VCaP (cell line): ENCODE data around the gene PEAK1.
"Not testable (repeated sequence)": the region's sequence is repeated elsewhere in the genome, so short reads cannot be mapped to it uniquely, and the experiment has no call there.

Experiments
- H3K27ac ChIP-seq: fragments of 450-650 bp; 2 replicates; pipeline ENCODE4 v1.5.1; 2017
- CTCF ChIP-seq: fragments of 450-650 bp; conservative IDR thresholded peaks from 2 replicates; pipeline ENCODE4 v1.5.1; 2017; ENCODE audit warnings: mild to moderate bottlenecking, moderate library complexity

Gene PEAK1

GRCh38 chr15:77181305-77182074 lies 238.4 kb downstream of the PEAK1 start:
- no peak overlapping the region for H3K27ac ChIP-seq

GRCh38 chr15:77180757-77181156 lies 239.1 kb downstream of the PEAK1 start:
- TF ChIP-seq CTCF: no peak
- no peak overlapping the region for H3K27ac ChIP-seq

More at GRCh38 chr15:77181305-77182074, 238.4 kb downstream of the PEAK1 start:
- TF ChIP-seq CTCF: no peak

DNA sequence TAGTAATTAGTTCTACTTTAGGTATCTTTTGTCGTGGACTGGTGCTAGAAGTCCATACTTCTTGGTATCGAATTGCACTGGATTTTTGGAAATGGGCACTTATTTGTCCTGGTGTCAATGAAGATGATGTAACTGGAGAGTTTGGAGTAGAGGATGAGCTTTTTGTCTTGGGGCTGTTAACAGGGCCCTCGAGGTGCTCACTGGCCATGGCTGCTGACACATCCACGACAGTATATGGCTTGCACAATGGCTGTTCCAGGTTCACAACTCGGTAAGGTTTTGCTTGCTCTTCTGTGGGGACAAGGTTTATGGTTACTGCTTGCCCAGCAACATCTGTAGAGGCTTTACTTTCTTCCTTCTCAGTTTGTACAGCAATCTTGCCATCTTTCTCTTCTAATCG lies 239.6 kb downstream of the PEAK1 start:
- no peak overlapping the region for H3K27ac ChIP-seq
- no peak for TF ChIP-seq CTCF

- H3K27ac ChIP-seq: no peak overlapping the region
- no peak for TF ChIP-seq CTCF
Observed at GRCh38 chr15:77179541-77179998, 240.3 kb downstream of the PEAK1 start.

GRCh38 chr15:77178411-77178810 lies 241.5 kb downstream of the PEAK1 start:
- TF ChIP-seq CTCF: no peak
- H3K27ac ChIP-seq: no peak overlapping the region

DNA sequence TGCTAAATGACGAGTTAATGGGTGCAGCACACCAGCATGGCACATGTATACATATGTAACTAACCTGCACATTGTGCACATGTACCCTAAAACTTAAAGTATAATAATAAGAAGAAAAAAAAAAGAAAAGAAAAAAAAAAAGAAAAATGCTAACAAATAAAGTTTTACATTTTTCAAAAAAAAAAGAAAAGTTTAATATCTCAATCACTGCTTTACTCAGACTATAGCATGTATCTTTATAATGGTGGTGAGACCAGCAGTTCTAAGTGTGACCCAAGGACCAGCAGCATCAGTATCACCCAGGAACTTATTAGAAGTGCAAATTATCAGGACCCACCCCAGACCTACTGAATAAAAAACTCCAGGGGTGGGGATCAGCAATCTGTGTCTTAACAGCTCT lies 243.8 kb downstream of the PEAK1 start:
- not testable (repeated sequence) for H3K27ac ChIP-seq

DNA sequence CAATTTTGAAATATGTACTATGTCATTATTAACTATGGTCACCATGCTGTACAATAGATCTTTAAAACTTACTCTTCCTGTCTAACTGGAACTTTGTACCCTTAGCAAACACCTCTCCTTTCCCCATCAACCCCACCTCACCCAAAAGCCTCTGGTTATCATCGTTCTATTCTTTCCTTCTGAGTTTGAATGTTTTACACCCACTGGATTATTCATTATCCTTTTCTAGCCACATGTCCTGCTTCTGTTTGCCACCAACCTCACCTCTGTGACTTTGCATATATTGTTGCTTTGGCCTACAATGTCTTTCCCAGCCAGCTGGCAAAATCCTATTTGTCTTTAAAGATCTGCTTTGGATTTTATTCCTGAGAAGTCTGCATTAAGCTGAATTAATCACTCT lies 246.4 kb downstream of the PEAK1 start:
- TF ChIP-seq CTCF: no peak
- H3K27ac ChIP-seq: no peak overlapping the region

DNA sequence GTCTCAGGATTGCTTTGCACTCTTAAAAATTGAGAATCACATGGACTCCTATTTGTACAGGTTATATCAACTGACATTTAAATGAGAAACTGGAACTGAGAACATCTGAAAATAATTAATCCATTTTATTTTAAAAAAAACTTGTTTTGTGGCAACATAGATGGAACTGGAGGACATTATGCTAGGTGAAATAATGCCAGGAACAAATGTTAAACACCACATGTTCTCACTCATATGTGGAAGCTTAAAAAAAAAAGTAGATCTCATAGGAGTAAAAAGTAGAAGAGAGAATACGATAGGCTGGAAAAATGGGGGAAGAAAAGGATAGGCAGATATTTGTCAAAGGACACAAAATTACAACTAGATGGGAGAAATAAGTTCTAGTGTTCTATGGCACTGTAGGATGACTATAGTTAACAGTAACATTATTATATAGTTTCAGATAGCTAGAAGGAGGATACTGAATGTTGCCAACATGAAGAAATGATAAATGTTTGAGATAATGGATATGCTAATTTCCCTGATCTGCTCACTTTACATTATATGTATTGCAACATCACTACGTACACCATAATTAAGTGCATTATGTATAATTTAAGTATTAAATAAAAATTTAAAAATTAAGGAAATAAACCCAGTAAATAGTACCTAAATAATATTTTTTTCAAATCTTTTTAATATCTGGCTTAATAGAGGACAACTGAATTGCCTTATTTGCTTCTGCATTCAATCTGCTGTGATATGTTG lies 248.5 kb downstream of the PEAK1 start:
- TF ChIP-seq CTCF: no peak
- H3K27ac ChIP-seq: no peak overlapping the region
